ENCODE data around the gene SLC9B1. TPM values are rescaled to one million over a fixed set of nuclear protein-coding genes. Genes with fewer than 3 reads are reported as not detected.
"Not testable (repeated sequence)": the region's sequence is repeated elsewhere in the genome, so short reads cannot be mapped to it uniquely, and the experiment has no call there.

The SLC9B1 gene
- total and polyA plus RNA-seq, 2 donors (not counting 1 experiment from before 2014, with no cell fraction given) = 1.1 to 2.0 TPM

- Histone ChIP-seq H3K79me2 (ENCODE audit: control insufficient read depth, insufficient read depth, low read length) (no peaks in the 10 kb centered on the region), H3K9me3 (ENCODE audit: control insufficient read depth, insufficient read depth, low read depth, low read length) (no peaks in the 10 kb centered on the region), H4K20me1 (ENCODE audit: control insufficient read depth, extremely low read depth, insufficient read depth, low read length) (no peaks in the 10 kb centered on the region), H2AFZ (ENCODE audit: low read length) (no peak overlapping the region), H3K36me3 (ENCODE audit: control insufficient read depth, insufficient read depth, low read length) (no peaks in the 10 kb centered on the region), H3K27ac (ENCODE audit: insufficient read depth, low read length) (no peak overlapping the region), H3K27me3 (ENCODE audit: control insufficient read depth, insufficient read depth, low read length) (no peaks in the 10 kb centered on the region), H3K4me1 (ENCODE audit: control insufficient read depth, extremely low read depth, insufficient read depth, low read length) (no peaks in the 10 kb centered on the region), H3K4me2 (ENCODE audit: extremely low read depth, insufficient read depth, low read length) (no peak overlapping the region), H3K4me3 (replicated peaks in 1 of 4; ENCODE audit: control extremely low read depth in 1 of 4, insufficient read depth in 1 of 4, low read depth in 3 of 4, low read length in 4 of 4) (no peak overlapping the region), H3K9ac (ENCODE audit: insufficient read depth, low read length) (no peak overlapping the region)
- no peak for TF ChIP-seq EZH2 (IDR thresholded peaks at IDR 0.05; ENCODE audit: low read length, missing control alignments)
- no peak for TF ChIP-seq CTCF (conservative IDR thresholded peaks at IDR 0.05 in 1 of 2, IDR thresholded peaks at IDR 0.05 in 1 of 2; ENCODE audit: low read depth in 1 of 2, low read length in 2 of 2)
- DNase-seq (ENCODE audit: low read depth in 2 of 2) = no peak
Observed at GRCh38 chr4:102988429-102989020, 31.0 kb downstream of the SLC9B1 start.

- Histone ChIP-seq H3K27me3 (ENCODE audit: control insufficient read depth, insufficient read depth, low read length) (no peaks in the 10 kb centered on the region), H3K79me2 (ENCODE audit: control insufficient read depth, insufficient read depth, low read length) (no peaks in the 10 kb centered on the region), H3K4me2 (ENCODE audit: extremely low read depth, insufficient read depth, low read length) (no peak overlapping the region), H3K27ac (ENCODE audit: insufficient read depth, low read length) (no peak overlapping the region), H3K4me3 (replicated peaks in 1 of 4; ENCODE audit: control extremely low read depth in 1 of 4, insufficient read depth in 1 of 4, low read depth in 3 of 4, low read length in 4 of 4) (no peak overlapping the region), H4K20me1 (ENCODE audit: control insufficient read depth, extremely low read depth, insufficient read depth, low read length) (no peaks in the 10 kb centered on the region), H3K9me3 (ENCODE audit: control insufficient read depth, insufficient read depth, low read depth, low read length) (no peaks in the 10 kb centered on the region), H3K36me3 (ENCODE audit: control insufficient read depth, insufficient read depth, low read length) (no peaks in the 10 kb centered on the region), H2AFZ (ENCODE audit: low read length) (no peak overlapping the region), H3K9ac (ENCODE audit: insufficient read depth, low read length) (no peak overlapping the region), H3K4me1 (ENCODE audit: control insufficient read depth, extremely low read depth, insufficient read depth, low read length) (no peaks in the 10 kb centered on the region)
- no peak for DNase-seq (ENCODE audit: low read depth in 2 of 2)
- TF ChIP-seq EZH2 (IDR thresholded peaks at IDR 0.05; ENCODE audit: low read length, missing control alignments) = no peak
- TF ChIP-seq CTCF (conservative IDR thresholded peaks at IDR 0.05 in 1 of 2, IDR thresholded peaks at IDR 0.05 in 1 of 2; ENCODE audit: low read depth in 1 of 2, low read length in 2 of 2) = no peak
Observed at GRCh38 chr4:102981005-102981404, 38.5 kb downstream of the SLC9B1 start.

- not testable (repeated sequence) for H2AFZ ChIP-seq (ENCODE audit: low read length); H3K4me1 ChIP-seq (ENCODE audit: control insufficient read depth, extremely low read depth, insufficient read depth, low read length); H3K9ac ChIP-seq (ENCODE audit: insufficient read depth, low read length); H3K27me3 ChIP-seq (ENCODE audit: control insufficient read depth, insufficient read depth, low read length); H3K4me3 ChIP-seq (replicated peaks in 1 of 4; ENCODE audit: control extremely low read depth in 1 of 4, insufficient read depth in 1 of 4, low read depth in 3 of 4, low read length in 4 of 4); H3K4me2 ChIP-seq (ENCODE audit: extremely low read depth, insufficient read depth, low read length); H3K27ac ChIP-seq (ENCODE audit: insufficient read depth, low read length); H3K36me3 ChIP-seq (ENCODE audit: control insufficient read depth, insufficient read depth, low read length); H3K79me2 ChIP-seq (ENCODE audit: control insufficient read depth, insufficient read depth, low read length); H4K20me1 ChIP-seq (ENCODE audit: control insufficient read depth, extremely low read depth, insufficient read depth, low read length); H3K9me3 ChIP-seq (ENCODE audit: control insufficient read depth, insufficient read depth, low read depth, low read length); DNase-seq (ENCODE audit: low read depth in 2 of 2)
Observed at GRCh38 chr4:102961813-102962212, 57.7 kb downstream of the SLC9B1 start.

All from fibroblast of lung (primary cell).